NT2/D1 (cell line): Measurements from ENCODE around the gene ALG12.

Source experiments
- DNase-seq: peaks from one replicate; pipeline ENCODE4 v3.0.0-alpha.2; 2011; ENCODE audit warnings: low read depth, low spot score
- H3K27me3 ChIP-seq: 2 replicates; pipeline ENCODE4 v1.6.0; 2011; ENCODE audit warnings: mild to moderate bottlenecking; ENCODE audit not compliant: insufficient read length, insufficient read depth
- H3K36me3 ChIP-seq: 2 replicates; pipeline ENCODE4 v1.6.1; 2011; ENCODE audit warnings: mild to moderate bottlenecking, low read length, mixed read lengths; ENCODE audit not compliant: insufficient read depth, insufficient read length
- H3K4me1 ChIP-seq: 2 replicates; pipeline ENCODE4 v1.5.1; 2011; ENCODE audit not compliant: insufficient read depth, insufficient read length
- H3K4me3 ChIP-seq: 2 replicates; pipeline ENCODE4 v1.5.1; 2011; ENCODE audit warnings: low read depth; ENCODE audit not compliant: insufficient read length
- H3K9ac ChIP-seq: 2 replicates; pipeline ENCODE4 v1.6.0; 2011; ENCODE audit warnings: low read depth; ENCODE audit not compliant: insufficient read length
- H3K9me3 ChIP-seq: 2 replicates; pipeline ENCODE4 v1.5.1; 2011; ENCODE audit warnings: mild to moderate bottlenecking, low read length; ENCODE audit not compliant: insufficient read depth
- SUZ12 ChIP-seq: IDR thresholded peaks from 2 replicates; pipeline ENCODE4 v1.6.1; 2011; ENCODE audit not compliant: insufficient read length, insufficient read depth; ENCODE audit errors: extremely low read depth
- YY1 ChIP-seq: IDR thresholded peaks from 2 replicates; pipeline ENCODE4 v1.6.1; 2011; ENCODE audit not compliant: insufficient read length, insufficient read depth
- ZNF274 ChIP-seq: IDR thresholded peaks from 2 replicates; pipeline ENCODE4 v1.6.1; 2011; ENCODE audit warnings: mild to moderate bottlenecking, low read depth, low read length

Gene ALG12

DNA sequence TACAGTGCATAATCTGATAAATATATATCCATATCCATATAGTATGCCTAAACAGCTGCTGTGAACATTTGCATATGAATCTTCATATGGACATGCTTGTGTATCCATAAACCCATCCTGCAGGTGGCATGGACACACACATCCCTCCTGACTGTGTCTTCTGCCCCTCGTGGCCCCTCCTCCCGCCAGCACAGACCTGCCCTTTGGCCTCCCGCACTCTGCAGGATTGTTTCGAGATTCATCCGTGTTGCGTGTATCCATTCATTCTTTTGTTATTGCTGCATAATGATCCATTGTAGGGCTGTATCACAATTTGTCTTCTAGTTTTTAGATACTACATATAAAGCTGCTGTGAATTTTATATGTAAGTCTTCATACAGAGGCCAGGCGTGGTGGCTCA lies 40.6 kb downstream of the ALG12 start:
- no peak overlapping the region for H3K9ac ChIP-seq
- peaks cover 11% of the 10 kb centered on the region for H3K36me3 ChIP-seq
- H3K4me3 ChIP-seq, result no peak overlapping the region
- TF ChIP-seq ZNF274 (no peak), YY1 (no peak), SUZ12 (no peak)
- H3K27me3 ChIP-seq, result no peaks in the 10 kb centered on the region
- no peak for DNase-seq
- no peaks in the 10 kb centered on the region for H3K4me1 ChIP-seq
- H3K9me3 ChIP-seq, result no peaks in the 10 kb centered on the region

DNA sequence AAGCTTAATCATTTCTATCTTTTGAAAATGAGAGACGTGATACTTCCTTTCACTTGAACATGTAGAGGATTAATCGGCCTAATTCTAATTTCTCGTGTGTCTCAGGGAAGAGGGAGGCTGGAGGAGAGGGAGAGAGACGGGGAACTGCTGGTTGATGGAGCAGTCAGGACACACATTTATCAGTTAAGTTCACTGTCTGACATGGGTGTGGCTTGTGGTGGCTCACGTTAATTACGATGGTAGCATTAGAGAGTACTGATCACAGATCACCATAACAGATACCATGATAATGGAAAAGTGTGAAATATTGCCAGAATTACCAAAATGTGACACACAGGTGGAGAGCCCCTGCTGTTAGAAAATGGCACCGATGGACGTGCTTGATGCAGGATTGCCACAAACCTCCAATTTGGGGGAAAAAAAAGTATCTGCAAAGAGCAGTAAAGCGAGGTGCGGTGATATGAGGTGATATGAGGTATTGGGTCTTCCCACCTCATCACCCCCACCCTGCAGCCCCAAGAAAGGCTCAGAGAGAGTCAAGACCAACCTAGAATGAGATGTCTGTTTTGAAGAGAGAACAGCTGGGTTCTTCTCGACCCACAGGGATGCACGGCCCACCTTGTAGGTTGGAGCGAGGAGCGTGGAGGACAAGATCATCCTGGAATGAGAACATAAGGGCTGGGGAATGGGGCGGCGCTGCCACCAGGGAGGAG lies 44.9 kb downstream of the ALG12 start:
- Histone ChIP-seq H3K9ac (no peak overlapping the region), H3K4me1 (no peaks in the 10 kb centered on the region), H3K9me3 (peaks cover 10% of the 10 kb centered on the region; the same call in 1 of the 2 replicates), H3K27me3 (no peaks in the 10 kb centered on the region), H3K4me3 (no peak overlapping the region), H3K36me3 (peaks cover 5% of the 10 kb centered on the region)
- TF ChIP-seq SUZ12 (no peak), YY1 (no peak), ZNF274 (no peak)
- DNase-seq, result no peak

DNA sequence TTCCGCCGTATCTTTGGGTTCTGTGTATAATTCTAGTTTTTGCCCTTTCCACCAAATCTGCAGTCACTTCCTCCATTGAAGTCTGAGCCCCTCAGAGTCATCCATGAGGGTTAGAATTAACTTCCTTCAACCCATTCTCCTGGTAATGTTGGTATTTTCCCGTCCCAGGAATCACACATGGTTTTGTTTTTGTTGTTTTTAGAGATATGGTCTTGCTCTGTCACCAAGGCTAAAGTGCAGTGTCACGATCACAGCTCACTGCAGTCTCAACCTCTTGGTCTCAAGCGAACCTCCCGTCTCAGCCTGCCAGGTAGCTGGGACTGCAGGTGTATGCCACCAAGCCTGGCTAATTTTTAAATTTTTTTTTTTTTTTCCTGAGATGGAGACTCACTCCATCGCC lies 45.9 kb downstream of the ALG12 start:
- Histone ChIP-seq H3K4me1 (no peaks in the 10 kb centered on the region), H3K4me3 (no peak overlapping the region), H3K9ac (no peak overlapping the region), H3K36me3 (peaks cover 7% of the 10 kb centered on the region), H3K9me3 (peaks cover 10% of the 10 kb centered on the region; the same call in 1 of the 2 replicates), H3K27me3 (no peaks in the 10 kb centered on the region)
- TF ChIP-seq SUZ12 (no peak), ZNF274 (no peak), YY1 (no peak)
- DNase-seq, result no peak

DNA sequence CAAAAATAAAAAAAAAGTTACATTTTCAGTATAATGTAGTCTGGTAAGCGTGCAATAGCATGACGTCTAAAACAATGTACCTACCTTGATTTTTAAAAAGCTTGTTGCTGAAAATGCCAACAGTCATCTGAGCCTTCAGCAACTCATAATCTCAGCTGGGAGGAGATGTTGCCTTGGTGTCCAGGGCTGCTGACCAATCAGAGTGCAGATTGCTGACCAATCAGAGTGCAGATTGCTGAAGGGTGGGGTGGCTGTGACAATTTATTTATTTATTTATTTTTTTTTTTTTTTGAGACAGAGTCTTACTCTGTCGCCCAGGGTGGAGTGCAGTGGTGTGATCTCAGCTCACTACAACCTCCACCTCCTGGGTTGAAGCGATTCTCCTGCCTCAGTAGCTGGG lies 46.8 kb downstream of the ALG12 start:
- H3K27me3 ChIP-seq, result no peaks in the 10 kb centered on the region
- peaks cover 7% of the 10 kb centered on the region for H3K36me3 ChIP-seq
- no peak overlapping the region for H3K9ac ChIP-seq
- H3K9me3 ChIP-seq, result peaks cover 10% of the 10 kb centered on the region; the same call in 1 of the 2 replicates
- no peak for DNase-seq
- H3K4me1 ChIP-seq, result no peaks in the 10 kb centered on the region
- TF ChIP-seq SUZ12 (no peak), ZNF274 (no peak), YY1 (no peak)
- no peak overlapping the region for H3K4me3 ChIP-seq

DNA sequence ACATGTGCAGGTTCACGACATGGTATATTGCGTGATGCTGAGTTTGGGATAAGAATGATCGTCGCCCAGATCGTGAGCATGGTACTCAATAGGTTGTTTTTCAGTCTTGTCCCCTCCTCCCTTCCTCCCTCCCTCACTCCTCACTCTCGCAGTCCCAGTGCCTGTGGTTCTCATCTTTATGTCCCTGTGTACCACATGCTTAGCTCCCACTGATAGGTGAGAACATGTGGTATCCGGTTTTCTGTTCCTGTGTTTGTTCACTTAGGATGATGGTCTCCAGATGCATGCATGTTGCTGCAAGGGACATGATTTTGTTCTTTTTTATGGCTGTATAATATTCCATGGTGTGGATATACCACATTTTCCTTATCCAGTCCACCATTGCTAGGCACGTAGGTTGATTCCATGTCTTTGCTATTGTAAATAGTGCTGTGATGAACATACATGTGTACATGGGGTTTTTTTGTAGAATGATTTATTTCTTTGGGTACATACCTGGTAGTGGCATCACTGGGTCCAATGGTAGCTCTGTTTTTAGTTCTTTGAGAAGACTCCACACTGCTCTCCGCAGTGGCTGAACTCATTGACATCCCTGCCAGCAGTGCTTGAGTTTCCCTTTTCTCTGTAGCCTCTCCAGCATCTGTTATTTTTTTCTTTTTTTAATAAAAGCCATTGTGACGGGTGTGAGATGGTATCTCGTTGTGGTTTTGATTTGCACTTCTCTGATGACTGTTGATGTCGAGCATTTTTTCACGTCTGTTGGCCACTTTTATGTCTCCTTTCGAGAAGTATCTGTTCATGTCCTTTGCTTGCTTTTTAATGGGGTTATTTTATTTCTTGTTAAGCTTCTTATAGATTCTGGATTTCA lies 48.2 kb downstream of the ALG12 start:
- DNase-seq, result no peak
- Histone ChIP-seq H3K27me3 (no peaks in the 10 kb centered on the region), H3K4me3 (no peak overlapping the region), H3K4me1 (no peaks in the 10 kb centered on the region), H3K36me3 (peaks cover 7% of the 10 kb centered on the region), H3K9me3 (peaks cover 17% of the 10 kb centered on the region; the same call in 1 of the 2 replicates), H3K9ac (no peak overlapping the region)
- no peak for TF ChIP-seq SUZ12
- no peak for TF ChIP-seq YY1
- no peak for TF ChIP-seq ZNF274

DNA sequence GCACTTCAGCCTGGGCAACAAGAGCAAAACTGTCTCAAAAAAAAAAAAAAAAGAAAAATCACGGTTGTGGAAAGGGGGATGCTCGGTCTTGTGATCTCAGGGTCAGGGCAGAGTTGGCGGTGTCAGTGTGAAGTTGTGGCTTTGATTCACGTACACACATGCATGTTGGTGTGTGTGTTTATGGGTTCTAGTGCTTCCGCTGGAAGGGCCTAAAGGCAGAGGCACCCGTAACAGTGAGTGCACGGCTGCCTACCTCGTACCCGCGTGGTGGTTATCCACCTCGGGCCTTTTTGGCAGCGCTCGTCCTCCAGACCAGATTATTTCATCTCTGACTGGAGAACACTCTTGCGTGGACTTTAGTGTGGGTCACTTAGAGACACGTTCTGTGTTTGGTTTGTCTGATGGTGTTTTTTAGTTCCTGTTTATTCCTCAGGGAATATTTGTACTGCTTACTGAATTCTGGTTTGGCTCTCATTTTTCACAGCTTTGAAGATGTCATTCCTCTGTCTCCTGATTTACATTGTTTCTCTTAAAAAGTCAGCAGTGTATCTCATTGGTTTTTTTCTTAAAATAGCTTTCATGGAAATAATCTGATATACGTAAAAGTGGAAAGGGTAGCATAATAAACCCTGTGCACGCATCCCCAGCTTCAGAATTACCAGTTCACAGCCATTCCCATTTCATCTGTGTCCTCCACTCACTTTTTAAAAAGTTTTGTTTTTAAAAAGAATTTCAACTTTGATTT lies 49.0 kb downstream of the ALG12 start:
- no peaks in the 10 kb centered on the region for H3K4me1 ChIP-seq
- H3K36me3 ChIP-seq, result peaks cover 7% of the 10 kb centered on the region
- no peak for DNase-seq
- no peaks in the 10 kb centered on the region for H3K27me3 ChIP-seq
- H3K4me3 ChIP-seq, result no peak overlapping the region
- TF ChIP-seq YY1 (no peak), SUZ12 (no peak), ZNF274 (no peak)
- peaks cover 17% of the 10 kb centered on the region; the same call in 1 of the 2 replicates for H3K9me3 ChIP-seq
- no peak overlapping the region for H3K9ac ChIP-seq
